HG03108 (cell line): Measurements from ENCODE around the gene DEFB128.
"Not testable (repeated sequence)": the region's sequence is repeated elsewhere in the genome, so short reads cannot be mapped to it uniquely, and the experiment has no call there.

Experiments used
- ATAC-seq: cut with Tn5 transposase; IDR thresholded peaks from one replicate; pipeline ENCODE4 v1.9.1; 2021; ENCODE audit warnings: moderate library complexity; ENCODE audit not compliant: unreplicated experiment

The DEFB128 gene

GRCh38 chr20:189611-190010 lies at the start of gene DEFB128:
DEFB128 (minus strand) TSS chr20:189711; CDS start chr20:189623, 88 bp downstream.
- no peak for ATAC-seq

- ATAC-seq = no peak
Observed at GRCh38 chr20:237929-238328, 48.4 kb upstream of the DEFB128 start.

- no peak for ATAC-seq
Observed at GRCh38 chr20:237489-237888, 48.0 kb upstream of the DEFB128 start.

GRCh38 chr20:235891-236290 lies 46.4 kb upstream of the DEFB128 start:
- no peak for ATAC-seq

- no peak for ATAC-seq
Observed at GRCh38 chr20:227439-228105, 38.1 kb upstream of the DEFB128 start.

- ATAC-seq = no peak
Observed at GRCh38 chr20:226958-227357, 37.4 kb upstream of the DEFB128 start, which contains the start of gene DEFB129. DEFB129 (plus strand) TSS chr20:227258; CDS start chr20:227289, 31 bp downstream.

GRCh38 chr20:225879-226278 lies 36.4 kb upstream of the DEFB128 start:
- not testable (repeated sequence) for ATAC-seq

- no peak for ATAC-seq
Observed at GRCh38 chr20:221258-221830, 31.8 kb upstream of the DEFB128 start.

GRCh38 chr20:219290-220115 lies 30.0 kb upstream of the DEFB128 start:
- no peak for ATAC-seq

- no peak for ATAC-seq
Observed at GRCh38 chr20:217266-217665, 27.8 kb upstream of the DEFB128 start.

GRCh38 chr20:215796-216195 lies 26.3 kb upstream of the DEFB128 start:
- ATAC-seq = no peak

- no peak for ATAC-seq
Observed at GRCh38 chr20:214383-214782, 24.9 kb upstream of the DEFB128 start.

GRCh38 chr20:210809-211502 lies 21.4 kb upstream of the DEFB128 start:
- no peak for ATAC-seq

GRCh38 chr20:208942-209566 lies 19.5 kb upstream of the DEFB128 start:
- ATAC-seq = no peak

GRCh38 chr20:203630-204029 lies 14.1 kb upstream of the DEFB128 start:
- not testable (repeated sequence) for ATAC-seq

GRCh38 chr20:199996-200395 lies 10.5 kb upstream of the DEFB128 start:
- ATAC-seq = no peak

GRCh38 chr20:198225-198624 lies 8.7 kb upstream of the DEFB128 start:
- no peak for ATAC-seq

- no peak for ATAC-seq
Observed at GRCh38 chr20:187733-188132, 1.8 kb downstream of the DEFB128 start.

- no peak for ATAC-seq
Observed at GRCh38 chr20:184288-184687, 5.2 kb downstream of the DEFB128 start.

GRCh38 chr20:168876-169275 lies 20.6 kb downstream of the DEFB128 start:
- no peak for ATAC-seq

GRCh38 chr20:164618-165017 lies 24.9 kb downstream of the DEFB128 start:
- ATAC-seq = no peak
